ENCODE results near the gene SH3BGRL.

SH3BGRL gene

DNA sequence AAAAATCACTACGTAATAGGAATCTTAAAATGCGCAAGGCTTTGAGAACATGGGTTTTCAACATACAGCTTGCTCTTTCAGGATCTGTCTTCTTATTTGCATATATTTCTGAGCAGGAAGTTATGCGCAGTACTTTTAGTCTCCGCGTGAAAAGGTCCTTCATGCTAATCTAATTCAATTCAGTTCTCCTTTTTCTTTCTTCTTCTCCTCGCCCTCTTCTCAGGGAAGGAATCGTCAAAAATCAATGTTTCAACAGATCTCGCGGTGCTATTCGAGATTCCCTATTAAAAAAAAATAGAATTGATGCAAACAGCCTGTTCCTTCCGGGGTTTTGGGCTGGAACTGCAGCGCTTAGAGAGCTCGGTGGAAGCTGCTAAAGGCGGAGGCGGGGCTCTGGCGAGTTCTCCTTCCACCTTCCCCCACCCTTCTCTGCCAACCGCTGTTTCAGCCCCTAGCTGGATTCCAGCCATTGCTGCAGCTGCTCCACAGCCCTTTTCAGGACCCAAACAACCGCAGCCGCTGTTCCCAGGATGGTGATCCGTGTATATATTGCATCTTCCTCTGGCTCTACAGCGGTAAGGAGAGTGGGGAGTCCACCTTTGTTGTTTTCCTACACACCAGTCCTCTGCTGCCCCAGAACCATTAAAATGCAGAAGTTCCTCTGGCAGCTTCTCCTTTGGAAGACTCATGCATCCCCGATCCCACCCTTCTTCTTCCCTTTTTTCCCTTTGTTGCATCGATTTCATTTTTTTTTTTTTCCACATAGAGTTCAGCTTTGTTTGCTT lies at the start of gene SH3BGRL, which contains the start of gene HMGN5:
Gene SH3BGRL, plus strand, starts transcription at position 432 of the 785 bp plus-strand sequence. Its CDS starts 99 bp downstream, at position 531.
Gene HMGN5, minus strand, starts transcription at position 243 of the 785 bp plus-strand sequence. CDS start 80,364 bp downstream, outside the sequence.
- peak; percentile 91 for DNase-seq (ENCODE audit: low read depth)
- peak within 1 kb of the TSS; percentile 81 for H3K4me3 ChIP-seq (replicated peaks; ENCODE audit: low read depth, low read length)
- TF ChIP-seq, protein P1, sequence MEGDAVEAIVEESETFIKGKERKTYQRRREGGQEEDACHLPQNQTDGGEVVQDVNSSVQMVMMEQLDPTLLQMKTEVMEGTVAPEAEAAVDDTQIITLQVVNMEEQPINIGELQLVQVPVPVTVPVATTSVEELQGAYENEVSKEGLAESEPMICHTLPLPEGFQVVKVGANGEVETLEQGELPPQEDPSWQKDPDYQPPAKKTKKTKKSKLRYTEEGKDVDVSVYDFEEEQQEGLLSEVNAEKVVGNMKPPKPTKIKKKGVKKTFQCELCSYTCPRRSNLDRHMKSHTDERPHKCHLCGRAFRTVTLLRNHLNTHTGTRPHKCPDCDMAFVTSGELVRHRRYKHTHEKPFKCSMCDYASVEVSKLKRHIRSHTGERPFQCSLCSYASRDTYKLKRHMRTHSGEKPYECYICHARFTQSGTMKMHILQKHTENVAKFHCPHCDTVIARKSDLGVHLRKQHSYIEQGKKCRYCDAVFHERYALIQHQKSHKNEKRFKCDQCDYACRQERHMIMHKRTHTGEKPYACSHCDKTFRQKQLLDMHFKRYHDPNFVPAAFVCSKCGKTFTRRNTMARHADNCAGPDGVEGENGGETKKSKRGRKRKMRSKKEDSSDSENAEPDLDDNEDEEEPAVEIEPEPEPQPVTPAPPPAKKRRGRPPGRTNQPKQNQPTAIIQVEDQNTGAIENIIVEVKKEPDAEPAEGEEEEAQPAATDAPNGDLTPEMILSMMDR (IDR thresholded peaks at IDR 0.05; ENCODE audit: low read length, missing control alignments), result no peak

DNA sequence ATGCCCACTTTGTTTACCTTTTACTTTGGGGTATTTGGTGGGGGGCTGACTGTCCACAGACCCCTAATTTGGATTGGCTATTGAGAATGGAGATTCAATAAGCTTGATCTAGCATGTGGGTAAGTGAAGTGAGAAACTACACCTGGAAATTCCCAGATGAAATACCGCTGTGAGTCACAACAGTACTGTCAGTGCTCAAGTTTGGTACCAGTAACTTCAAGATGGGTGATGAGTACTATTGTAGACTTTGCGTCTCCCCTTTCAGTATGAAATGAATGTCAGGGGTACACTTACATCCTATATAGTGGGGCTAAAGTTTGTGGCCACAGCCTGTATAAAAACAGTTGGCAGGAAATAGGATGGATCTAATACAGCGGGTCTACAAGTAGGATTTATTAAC lies 33.5 kb upstream of the SH3BGRL start:
- TF ChIP-seq, protein P1 (IDR thresholded peaks at IDR 0.05; ENCODE audit: low read length, missing control alignments), result no peak
- no peak overlapping the region for H3K4me3 ChIP-seq (replicated peaks; ENCODE audit: low read depth, low read length)
- no peak for DNase-seq (ENCODE audit: low read depth)

DNA sequence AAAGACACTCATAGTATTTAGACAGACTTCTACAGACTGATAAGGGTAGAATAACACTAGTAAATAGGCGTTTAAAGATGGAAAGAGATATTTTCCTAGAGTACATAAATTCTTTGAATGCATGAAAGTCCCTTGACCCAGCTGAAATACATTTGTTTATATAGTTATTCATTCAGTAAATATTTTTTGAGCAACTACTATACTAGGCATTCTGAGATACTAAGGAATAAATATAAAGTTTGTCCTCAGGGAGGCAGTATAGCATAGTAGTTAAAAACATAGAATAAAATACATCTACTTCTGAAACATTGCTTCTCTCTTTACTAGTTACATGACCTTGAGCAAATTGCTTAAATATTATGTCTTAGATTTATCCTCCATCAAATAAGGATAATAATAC lies 27.6 kb upstream of the SH3BGRL start:
- TF ChIP-seq, protein P1 (IDR thresholded peaks at IDR 0.05; ENCODE audit: low read length, missing control alignments), result peak; percentile 18
- no peak overlapping the region for H3K4me3 ChIP-seq (replicated peaks; ENCODE audit: low read depth, low read length)
- peak; percentile 47 for DNase-seq (ENCODE audit: low read depth)

DNA sequence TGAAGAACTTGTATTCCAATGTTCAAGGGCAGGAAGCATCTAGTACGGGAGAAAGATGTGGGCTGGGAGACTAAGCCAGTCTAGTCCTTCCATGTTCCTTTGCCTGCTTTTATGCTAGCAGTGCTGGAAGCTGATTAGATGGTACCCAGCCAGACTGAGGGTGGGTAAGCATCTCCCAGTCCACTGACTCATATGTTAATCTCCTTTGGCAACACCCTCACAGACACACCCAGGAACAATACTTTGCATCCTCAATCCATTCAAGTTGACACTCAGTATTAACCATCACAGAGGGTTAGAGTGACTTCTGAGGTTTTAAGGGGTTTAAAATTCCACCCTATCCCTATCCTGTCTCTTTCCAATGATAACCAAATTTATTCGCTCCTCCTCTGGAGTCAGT lies 6.6 kb upstream of the SH3BGRL start:
- TF ChIP-seq, protein P1 (IDR thresholded peaks at IDR 0.05; ENCODE audit: low read length, missing control alignments), result no peak
- DNase-seq (ENCODE audit: low read depth), result no peak
- H3K4me3 ChIP-seq (replicated peaks; ENCODE audit: low read depth, low read length), result no peak overlapping the region

DNA sequence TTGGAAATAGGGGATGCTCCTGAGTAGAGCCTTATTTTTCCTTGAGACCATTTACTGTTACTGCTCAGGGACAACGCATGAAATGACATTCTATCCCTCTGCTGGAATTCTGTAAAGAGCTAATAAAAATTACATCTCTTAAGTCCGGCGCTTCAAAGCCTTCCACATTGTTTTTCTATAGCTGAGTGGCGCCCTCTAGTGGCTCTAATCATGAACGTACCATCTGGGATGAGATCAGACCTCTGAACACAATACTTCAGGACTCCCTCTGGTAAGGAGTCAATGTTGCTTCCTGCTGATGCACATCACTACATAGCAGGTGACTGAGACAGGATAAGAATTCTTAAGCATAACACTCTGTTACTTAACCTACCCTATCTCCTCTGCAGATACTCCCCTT lies 6.2 kb upstream of the SH3BGRL start:
- no peak overlapping the region for H3K4me3 ChIP-seq (replicated peaks; ENCODE audit: low read depth, low read length)
- TF ChIP-seq, protein P1 (IDR thresholded peaks at IDR 0.05; ENCODE audit: low read length, missing control alignments), result peak; percentile 55
- peak; percentile 71 for DNase-seq (ENCODE audit: low read depth)

DNA sequence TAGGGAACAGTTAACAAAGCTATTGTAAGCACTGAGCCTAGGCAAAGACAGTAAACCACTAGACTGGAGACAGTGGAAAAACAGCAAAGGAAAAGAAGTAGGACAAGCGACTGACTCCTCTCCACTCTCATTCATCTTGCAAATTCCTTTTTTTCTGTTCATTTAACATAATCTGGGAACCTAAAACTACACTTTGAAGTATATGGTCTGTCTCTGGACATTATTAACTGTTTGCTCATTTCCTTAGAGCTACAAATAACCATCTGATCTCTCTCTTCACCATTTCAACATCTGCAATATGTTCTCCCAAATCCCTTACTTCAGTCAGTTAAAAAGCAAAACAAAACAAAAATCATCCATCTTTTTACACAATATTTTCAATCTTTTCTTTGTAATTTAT lies 831 bp upstream of the SH3BGRL start:
- TF ChIP-seq, protein P1 (IDR thresholded peaks at IDR 0.05; ENCODE audit: low read length, missing control alignments), result no peak
- peak overlapping the region; percentile 81 for H3K4me3 ChIP-seq (replicated peaks; ENCODE audit: low read depth, low read length)
- DNase-seq (ENCODE audit: low read depth), result peak; percentile 21

DNA sequence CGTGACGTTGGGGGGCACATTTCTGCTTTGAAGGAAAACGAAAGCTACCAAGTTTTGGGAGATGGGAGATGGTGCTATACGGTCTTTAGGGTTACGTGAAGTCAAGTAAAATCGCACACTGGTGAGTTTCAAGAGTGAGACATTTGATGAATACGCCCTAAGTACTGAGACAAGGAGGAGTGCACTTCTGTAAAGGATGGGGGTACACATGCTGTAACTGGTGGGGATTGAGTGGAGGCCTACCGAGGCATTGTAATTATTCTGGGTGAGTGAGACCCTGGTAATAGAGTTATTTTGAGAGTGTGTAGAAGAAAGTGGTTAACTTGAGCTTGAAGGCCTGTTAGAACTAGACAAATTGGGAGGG lies 536 bp downstream of the SH3BGRL start:
- peak; percentile 8 for DNase-seq (ENCODE audit: low read depth)
- H3K4me3 ChIP-seq (replicated peaks; ENCODE audit: low read depth, low read length), result peak overlapping the region; percentile 81
- TF ChIP-seq, protein P1 (IDR thresholded peaks at IDR 0.05; ENCODE audit: low read length, missing control alignments), result no peak

Measured in fibroblast of pulmonary artery (primary cell).